AML-193 (cell line): Measurements from ENCODE around the gene COA5.
"Not testable (repeated sequence)": the region's sequence is repeated elsewhere in the genome, so short reads cannot be mapped to it uniquely, and the experiment has no call there.

Experiments
- DNase-seq, 2 experiments: peaks; one replicate each; lab custom pipeline; 2025; lab: John Stamatoyannopoulos, UW

The COA5 gene

GRCh38 chr2:98606431-98606830 is 1.9 kb downstream of the COA5 start:
- DNase-seq = no peak

GRCh38 chr2:98605076-98605475 is 3.2 kb downstream of the COA5 start:
- no peak for DNase-seq

GRCh38 chr2:98604547-98604946 is 3.8 kb downstream of the COA5 start:
- no peak for DNase-seq

GRCh38 chr2:98601532-98602132 is 6.7 kb downstream of the COA5 start:
- peak; percentile 41 to 50 for DNase-seq

GRCh38 chr2:98598781-98599428 is 9.4 kb downstream of the COA5 start:
- no peak for DNase-seq

GRCh38 chr2:98594665-98595064 is 13.6 kb downstream of the COA5 start:
- DNase-seq = not testable (repeated sequence)

GRCh38 chr2:98592565-98592964 is 15.7 kb downstream of the COA5 start:
- no peak for DNase-seq

- DNase-seq = no peak
These were observed 18.8 kb downstream of the COA5 start for GRCh38 chr2:98589489-98589888.

- no peak for DNase-seq
These were observed 19.4 kb downstream of the COA5 start for GRCh38 chr2:98588880-98589431.

- no peak for DNase-seq
These were observed 21.7 kb downstream of the COA5 start for GRCh38 chr2:98586551-98587140.

GRCh38 chr2:98585386-98585785 is 22.9 kb downstream of the COA5 start:
- DNase-seq = no peak

- DNase-seq = no peak
These were observed 24.3 kb downstream of the COA5 start for GRCh38 chr2:98583816-98584618.

- no peak for DNase-seq
These were observed 25.0 kb downstream of the COA5 start for GRCh38 chr2:98583276-98583675.

- no peak for DNase-seq
These were observed 25.8 kb downstream of the COA5 start for GRCh38 chr2:98582523-98582922.

- no peak for DNase-seq
These were observed 27.5 kb downstream of the COA5 start for GRCh38 chr2:98580656-98581284.

GRCh38 chr2:98579926-98580325 is 28.4 kb downstream of the COA5 start:
- no peak for DNase-seq

- DNase-seq = no peak
These were observed 30.1 kb downstream of the COA5 start for GRCh38 chr2:98578231-98578630.

- no peak for DNase-seq
These were observed 31.0 kb downstream of the COA5 start for GRCh38 chr2:98577313-98577712.

GRCh38 chr2:98576666-98577312 is 31.5 kb downstream of the COA5 start:
- DNase-seq = no peak

- DNase-seq = no peak
These were observed 34.9 kb downstream of the COA5 start for GRCh38 chr2:98573426-98573825.

- no peak for DNase-seq
These were observed 35.6 kb downstream of the COA5 start for GRCh38 chr2:98572676-98573075.
